IgD-negative memory B cell (primary cell): Measurements from ENCODE around the gene SKIL. TPM values are rescaled to one million over a fixed set of nuclear protein-coding genes. Genes with fewer than 3 reads are reported as not detected.

Source experiments
- H3K27ac Mint-ChIP-seq, 3 donors: one replicate each; pipeline ENCODE4 v1.8.0; 2020 to 2022; ENCODE audit warnings: mild to moderate bottlenecking in 3 of 3, mixed read lengths in 3 of 3, moderate library complexity in 1 of 3
- H3K27me3 Mint-ChIP-seq: one replicate; pipeline ENCODE4 v1.8.0; 2021; ENCODE audit warnings: mixed read lengths
- H3K36me3 Mint-ChIP-seq: one replicate; pipeline ENCODE4 v1.8.0; 2020; ENCODE audit warnings: mild to moderate bottlenecking, mixed read lengths
- H3K4me1 Mint-ChIP-seq, 3 donors: one replicate each; pipeline ENCODE4 v1.8.0; 2020 to 2022; ENCODE audit warnings: mixed read lengths in 3 of 3, mild to moderate bottlenecking in 1 of 3
- H3K4me3 Mint-ChIP-seq, 4 donors: one replicate each; pipeline ENCODE4 v1.8.0; 2020 to 2022; ENCODE audit warnings: mild to moderate bottlenecking in 4 of 4, mixed read lengths in 4 of 4, moderate library complexity in 3 of 4
- H3K9me3 Mint-ChIP-seq, 3 donors: one replicate each; pipeline ENCODE4 v1.8.0; 2020 to 2021; ENCODE audit warnings: mixed read lengths in 3 of 3, mild to moderate bottlenecking in 1 of 3
- polyA plus RNA-seq: library from polyadenylated mRNA; unstranded; fragments of 300-500 nt; fragmentation: Illumina TruSeq; gene quantifications from one replicate; pipeline ENCODE4 v1.2.3, GENCODE V29; 2021

SKIL gene
- polyA plus RNA-seq, 1 donor from 2014 or later = 10.0 TPM

DNA sequence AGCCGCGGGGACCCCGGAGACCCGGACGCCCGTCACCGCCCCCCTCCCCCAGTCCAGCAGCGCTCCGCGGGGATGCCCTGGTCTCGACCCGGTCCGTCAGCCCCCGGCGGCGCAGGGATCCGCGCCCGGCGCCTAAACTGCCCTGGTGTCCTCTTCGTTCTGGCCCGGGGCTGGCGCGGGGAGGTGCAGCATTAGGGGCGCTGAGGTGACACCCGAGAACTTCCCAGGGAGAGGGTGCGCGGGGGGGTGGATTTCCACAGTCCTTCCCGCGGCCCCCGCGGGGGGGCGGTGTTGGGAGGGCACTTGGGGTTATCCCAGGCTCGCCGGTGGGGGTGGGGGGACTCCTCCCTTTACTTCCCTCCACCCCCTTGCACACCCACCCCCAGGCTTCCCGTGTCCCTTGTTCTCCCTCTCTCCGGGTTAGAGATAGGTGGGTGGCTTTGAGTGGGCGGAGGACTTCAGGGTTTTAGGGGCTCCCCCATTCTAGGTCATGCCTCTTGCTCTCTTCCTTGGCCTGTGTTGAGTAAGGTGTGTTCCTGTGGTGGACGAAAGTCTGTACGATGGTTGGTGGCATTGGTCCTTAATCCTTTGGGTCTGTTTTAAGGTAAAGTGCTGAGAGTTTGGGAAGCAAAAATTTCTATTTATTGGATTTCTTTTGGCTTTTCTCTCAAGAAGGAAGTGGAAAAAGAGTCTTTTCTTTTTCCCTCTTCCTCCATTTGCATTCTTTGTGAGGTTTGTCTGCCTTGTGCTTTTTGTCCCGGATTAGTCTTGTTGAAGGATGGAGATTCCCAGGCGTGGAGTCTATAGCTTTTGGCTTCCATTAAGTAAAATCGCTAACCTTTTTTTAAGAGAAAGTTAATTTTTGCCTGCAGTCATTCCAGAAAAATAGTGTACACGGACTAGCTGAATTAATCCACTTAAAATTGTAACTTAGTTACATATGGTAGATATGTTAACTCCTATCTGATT lies 811 bp downstream of the SKIL start:
- peak overlapping the region; percentile 89 to 98 (median 95) for H3K27ac Mint-ChIP-seq
- H3K4me1 Mint-ChIP-seq = peaks cover 41 to 63% (median 61%) of the 10 kb centered on the region in 3 donors
- peaks cover 2% of the 10 kb centered on the region for H3K27me3 Mint-ChIP-seq
- H3K36me3 Mint-ChIP-seq = no peaks in the 10 kb centered on the region
- peak overlapping the region; percentile 82 to 98 (median 93) for H3K4me3 Mint-ChIP-seq
- no peaks in the 10 kb centered on the region for H3K9me3 Mint-ChIP-seq

DNA sequence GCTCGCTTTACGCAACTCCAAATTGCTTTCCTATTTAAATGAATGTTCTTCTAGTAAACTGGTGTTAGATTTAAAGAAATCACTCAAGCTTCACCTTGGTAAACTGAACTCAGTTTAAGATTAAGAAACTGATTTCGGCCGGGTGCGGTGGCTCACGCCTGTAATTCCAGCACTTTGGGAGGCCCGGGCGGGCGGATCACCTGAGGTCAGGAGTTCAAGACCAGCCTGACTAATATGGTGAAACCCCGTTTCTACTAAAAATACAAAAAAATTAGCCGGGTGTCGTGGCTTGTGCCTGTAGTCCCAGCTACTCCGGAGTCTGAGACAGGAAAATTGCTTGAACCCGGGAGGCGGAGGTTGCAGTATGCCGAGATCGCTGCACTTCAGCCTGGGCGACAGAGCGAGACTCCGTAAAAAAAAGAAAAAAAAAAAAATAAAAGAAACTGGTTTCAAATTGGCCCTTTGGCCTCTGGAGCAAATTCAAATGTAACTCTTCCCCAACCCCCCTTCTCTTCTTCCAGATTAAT lies 1.7 kb downstream of the SKIL start:
- no peaks in the 10 kb centered on the region for H3K9me3 Mint-ChIP-seq
- peaks cover 5% of the 10 kb centered on the region for H3K36me3 Mint-ChIP-seq
- peak overlapping the region; percentile 82 to 98 (median 93) for H3K4me3 Mint-ChIP-seq
- H3K27ac Mint-ChIP-seq = peak overlapping the region; percentile 89 to 98 (median 95)
- peaks cover 39 to 63% (median 59%) of the 10 kb centered on the region in 3 donors for H3K4me1 Mint-ChIP-seq
- H3K27me3 Mint-ChIP-seq = peaks cover 2% of the 10 kb centered on the region

DNA sequence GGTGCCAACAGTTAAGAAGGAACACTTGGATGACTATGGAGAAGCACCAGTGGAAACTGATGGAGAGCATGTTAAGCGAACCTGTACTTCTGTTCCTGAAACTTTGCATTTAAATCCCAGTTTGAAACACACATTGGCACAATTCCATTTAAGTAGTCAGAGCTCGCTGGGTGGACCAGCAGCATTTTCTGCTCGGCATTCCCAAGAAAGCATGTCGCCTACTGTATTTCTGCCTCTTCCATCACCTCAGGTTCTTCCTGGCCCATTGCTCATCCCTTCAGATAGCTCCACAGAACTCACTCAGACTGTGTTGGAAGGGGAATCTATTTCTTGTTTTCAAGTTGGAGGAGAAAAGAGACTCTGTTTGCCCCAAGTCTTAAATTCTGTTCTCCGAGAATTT lies 3.0 kb downstream of the SKIL start:
- H3K27me3 Mint-ChIP-seq = peaks cover 2% of the 10 kb centered on the region
- H3K36me3 Mint-ChIP-seq = peaks cover 8% of the 10 kb centered on the region
- H3K9me3 Mint-ChIP-seq = no peaks in the 10 kb centered on the region
- peak overlapping the region; percentile 44 to 82 (median 60) for H3K4me3 Mint-ChIP-seq
- peaks cover 42 to 61% (median 57%) of the 10 kb centered on the region in 3 donors for H3K4me1 Mint-ChIP-seq
- H3K27ac Mint-ChIP-seq = peak overlapping the region in 2 of 3 donors; percentile 80 to 89

DNA sequence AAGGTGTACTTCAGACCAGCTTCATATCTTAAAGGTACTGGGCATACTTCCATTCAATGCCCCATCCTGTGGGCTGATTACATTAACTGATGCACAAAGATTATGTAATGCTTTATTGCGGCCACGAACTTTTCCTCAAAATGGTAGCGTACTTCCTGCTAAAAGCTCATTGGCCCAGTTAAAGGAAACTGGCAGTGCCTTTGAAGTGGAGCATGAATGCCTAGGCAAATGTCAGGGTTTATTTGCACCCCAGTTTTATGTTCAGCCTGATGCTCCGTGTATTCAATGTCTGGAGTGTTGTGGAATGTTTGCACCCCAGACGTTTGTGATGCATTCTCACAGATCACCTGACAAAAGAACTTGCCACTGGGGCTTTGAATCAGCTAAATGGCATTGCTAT lies 3.4 kb downstream of the SKIL start:
- peak overlapping the region; percentile 54 to 89 (median 80) for H3K27ac Mint-ChIP-seq
- H3K9me3 Mint-ChIP-seq = no peaks in the 10 kb centered on the region
- H3K36me3 Mint-ChIP-seq = peaks cover 8% of the 10 kb centered on the region
- peak overlapping the region in 3 of 4 donors; percentile 44 to 82 (median 78) for H3K4me3 Mint-ChIP-seq
- H3K4me1 Mint-ChIP-seq = peaks cover 38 to 56% (median 54%) of the 10 kb centered on the region in 3 donors
- peaks cover 2% of the 10 kb centered on the region for H3K27me3 Mint-ChIP-seq

DNA sequence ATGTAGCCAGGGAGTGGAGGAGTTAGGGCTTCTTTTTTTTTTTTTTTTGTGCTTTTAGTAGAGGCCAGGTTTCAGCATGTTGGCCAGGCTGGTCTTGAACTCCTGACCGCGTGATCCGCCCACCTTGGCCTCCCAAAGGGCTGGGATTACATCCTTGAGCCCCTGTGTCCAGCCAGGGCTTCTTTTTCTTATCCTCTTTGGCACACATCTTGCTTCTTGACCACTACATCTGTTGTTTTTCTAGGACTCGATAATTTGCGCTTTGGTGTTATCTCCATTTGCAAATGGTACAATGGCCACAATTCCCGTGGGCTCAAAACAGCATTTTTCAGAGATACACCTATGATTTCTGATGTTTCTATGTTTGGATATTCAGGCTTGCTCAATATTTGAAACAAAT lies 4.2 kb downstream of the SKIL start:
- peaks cover 38 to 52% (median 50%) of the 10 kb centered on the region in 3 donors for H3K4me1 Mint-ChIP-seq
- H3K36me3 Mint-ChIP-seq = peaks cover 8% of the 10 kb centered on the region

DNA sequence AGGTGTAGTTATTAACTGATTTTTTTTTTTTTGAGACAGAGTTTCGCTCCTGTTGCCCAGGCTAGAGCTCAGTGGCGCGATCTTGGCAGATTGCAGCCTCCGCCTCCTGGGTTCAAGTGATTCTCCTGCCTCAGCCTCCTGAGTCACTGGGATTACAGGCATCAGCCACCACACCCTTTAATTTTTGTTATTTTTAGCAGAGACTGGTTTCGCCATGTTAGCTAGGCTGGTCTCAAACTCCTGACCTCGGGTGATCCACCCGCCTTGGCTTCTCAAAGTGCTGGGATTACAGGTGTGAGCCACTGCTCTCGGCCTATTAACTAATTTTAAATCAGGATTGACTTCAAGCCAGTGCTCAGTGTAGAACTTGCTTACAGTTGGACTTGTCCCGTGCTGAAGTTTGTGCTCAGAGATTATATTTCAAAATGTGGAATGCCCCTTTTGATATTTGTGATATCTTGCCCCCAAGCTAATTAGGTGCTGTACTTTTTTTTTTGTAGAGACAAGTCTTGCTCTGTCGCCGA lies 6.0 kb downstream of the SKIL start:
- H3K27ac Mint-ChIP-seq = peak overlapping the region in 2 of 3 donors; percentile 57 to 89
- no peaks in the 10 kb centered on the region for H3K27me3 Mint-ChIP-seq
- peaks cover 45 to 54% (median 53%) of the 10 kb centered on the region in 3 donors for H3K4me1 Mint-ChIP-seq

More for the DNA sequence above, 4.2 kb downstream of the SKIL start:
- peak overlapping the region; percentile 35 to 82 (median 67) for H3K4me3 Mint-ChIP-seq
- H3K9me3 Mint-ChIP-seq = no peaks in the 10 kb centered on the region
- H3K27ac Mint-ChIP-seq = peak overlapping the region in 2 of 3 donors; percentile 80 to 89
- H3K27me3 Mint-ChIP-seq = peaks cover 2% of the 10 kb centered on the region

DNA sequence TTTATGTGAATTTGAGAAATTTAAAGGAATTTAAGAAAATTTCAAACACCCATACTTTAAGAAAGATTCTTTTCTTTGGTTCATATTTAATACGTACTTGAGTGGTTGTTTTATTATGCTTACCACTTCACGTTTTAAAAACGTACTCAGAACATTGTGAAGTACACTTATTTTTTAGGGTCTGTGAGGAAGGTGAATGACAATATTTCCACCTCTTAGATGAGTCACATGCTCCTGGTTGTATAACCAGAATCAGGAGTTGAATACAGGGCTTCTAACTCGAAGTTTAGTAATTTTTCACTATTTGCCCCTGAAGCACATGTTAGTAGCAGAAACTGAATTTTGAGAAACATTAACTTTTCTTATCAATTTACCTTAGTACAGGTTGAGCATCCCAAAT lies 7.5 kb downstream of the SKIL start:
- peak overlapping the region; percentile 3 to 82 (median 80) for H3K4me3 Mint-ChIP-seq
- peaks cover 39 to 54% (median 46%) of the 10 kb centered on the region in 3 donors for H3K4me1 Mint-ChIP-seq
- H3K27me3 Mint-ChIP-seq = no peaks in the 10 kb centered on the region
- H3K36me3 Mint-ChIP-seq = peaks cover 8% of the 10 kb centered on the region
- H3K27ac Mint-ChIP-seq = peak overlapping the region in 2 of 3 donors; percentile 47 to 89
- no peaks in the 10 kb centered on the region for H3K9me3 Mint-ChIP-seq

More for the DNA sequence above, 6.0 kb downstream of the SKIL start:
- no peaks in the 10 kb centered on the region for H3K9me3 Mint-ChIP-seq
- H3K36me3 Mint-ChIP-seq = peaks cover 8% of the 10 kb centered on the region
- H3K4me3 Mint-ChIP-seq = peak overlapping the region; percentile 52 to 86 (median 80)

DNA sequence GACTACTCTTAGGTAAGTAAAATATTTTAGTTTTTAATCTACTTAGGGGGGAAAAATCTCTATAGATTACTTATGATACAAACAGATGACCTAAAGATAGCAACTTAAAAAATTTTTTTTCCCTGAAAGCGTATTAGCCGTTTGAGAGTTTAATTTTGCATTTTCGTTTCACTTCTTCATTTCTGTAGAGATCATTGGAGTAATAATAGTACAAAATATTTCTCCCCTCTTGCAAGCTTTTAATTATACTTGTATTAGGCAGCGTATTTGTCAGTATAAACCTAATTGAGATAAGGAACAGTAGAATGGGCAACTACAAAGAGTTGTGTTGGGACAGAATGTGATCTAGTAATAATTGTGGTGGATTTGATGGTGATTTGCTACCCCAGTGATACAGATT lies 10.3 kb downstream of the SKIL start:
- Mint-ChIP-seq H3K27ac (peak overlapping the region; percentile 41 to 85 (median 70)), H3K4me1 (peaks cover 50 to 57% (median 52%) of the 10 kb centered on the region in 3 donors), H3K9me3 (no peaks in the 10 kb centered on the region), H3K4me3 (peak overlapping the region; percentile 50 to 82 (median 70)), H3K27me3 (no peaks in the 10 kb centered on the region), H3K36me3 (peaks cover 11% of the 10 kb centered on the region)

DNA sequence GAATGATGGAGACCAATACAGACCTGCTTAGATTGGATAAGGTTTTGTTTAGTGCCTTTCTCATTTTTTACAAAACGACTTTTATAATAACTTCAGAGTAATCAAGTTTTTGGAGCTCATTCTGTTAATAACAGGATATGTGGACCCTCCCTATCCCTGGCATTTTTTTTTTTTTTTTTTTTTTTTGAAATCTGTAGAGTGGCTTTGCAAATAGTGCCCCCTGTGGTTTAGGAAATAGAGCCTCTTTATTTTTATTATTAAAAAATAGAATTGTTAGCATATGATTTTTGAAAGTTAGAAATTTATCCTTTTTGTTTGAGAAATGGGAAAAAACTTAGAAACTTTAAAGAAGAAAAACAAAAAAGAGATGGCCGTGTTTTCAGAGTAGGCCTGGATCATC lies 11.4 kb downstream of the SKIL start:
- H3K4me1 Mint-ChIP-seq = peaks cover 46 to 50% (median 48%) of the 10 kb centered on the region in 3 donors
- peak overlapping the region in 1 of 3 donors; percentile 16 for H3K27ac Mint-ChIP-seq

DNA sequence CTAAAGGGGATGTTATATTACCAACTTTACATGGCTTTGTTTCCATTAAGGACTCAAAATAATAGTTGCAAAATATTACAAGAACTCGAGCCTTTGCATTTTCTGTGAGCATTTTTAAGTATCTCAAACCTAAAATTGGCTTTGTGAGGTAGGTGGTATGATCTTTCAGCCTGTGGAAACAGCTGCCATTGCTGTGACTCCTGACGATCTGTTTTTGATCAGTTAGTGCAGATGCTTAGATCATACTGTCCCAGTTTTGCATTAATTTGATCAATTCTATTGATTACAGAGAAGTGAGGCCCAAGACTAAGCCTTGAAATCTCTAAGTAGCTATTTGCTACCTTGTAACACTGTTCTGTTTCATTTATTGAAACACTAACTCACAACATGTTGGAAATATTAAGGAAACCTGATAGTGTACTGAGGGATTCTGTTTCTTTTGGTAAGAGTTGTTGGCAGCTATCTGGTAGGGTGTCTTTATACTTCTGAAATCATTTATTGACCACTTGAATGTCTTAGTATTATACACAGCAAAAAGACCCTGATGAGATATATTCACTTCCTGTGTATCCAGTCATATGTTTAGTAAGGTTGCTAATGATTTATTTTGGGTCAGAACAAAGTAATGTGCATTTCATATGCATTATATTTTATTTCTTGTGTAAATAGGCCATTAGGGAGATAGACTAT lies 14.8 kb downstream of the SKIL start:
- H3K36me3 Mint-ChIP-seq = peaks cover 3% of the 10 kb centered on the region
- peak overlapping the region in 2 of 4 donors; percentile 47 to 68 for H3K4me3 Mint-ChIP-seq
- no peaks in the 10 kb centered on the region for H3K27me3 Mint-ChIP-seq
- no peaks in the 10 kb centered on the region for H3K9me3 Mint-ChIP-seq
- H3K4me1 Mint-ChIP-seq = peaks cover 42 to 51% (median 50%) of the 10 kb centered on the region in 3 donors
- H3K27ac Mint-ChIP-seq = peak overlapping the region in 2 of 3 donors; percentile 19 to 42

More for the DNA sequence above, 11.4 kb downstream of the SKIL start:
- peaks cover 8% of the 10 kb centered on the region for H3K36me3 Mint-ChIP-seq
- peak overlapping the region in 3 of 4 donors; percentile 18 to 57 (median 43) for H3K4me3 Mint-ChIP-seq
- H3K9me3 Mint-ChIP-seq = no peaks in the 10 kb centered on the region
- no peaks in the 10 kb centered on the region for H3K27me3 Mint-ChIP-seq

DNA sequence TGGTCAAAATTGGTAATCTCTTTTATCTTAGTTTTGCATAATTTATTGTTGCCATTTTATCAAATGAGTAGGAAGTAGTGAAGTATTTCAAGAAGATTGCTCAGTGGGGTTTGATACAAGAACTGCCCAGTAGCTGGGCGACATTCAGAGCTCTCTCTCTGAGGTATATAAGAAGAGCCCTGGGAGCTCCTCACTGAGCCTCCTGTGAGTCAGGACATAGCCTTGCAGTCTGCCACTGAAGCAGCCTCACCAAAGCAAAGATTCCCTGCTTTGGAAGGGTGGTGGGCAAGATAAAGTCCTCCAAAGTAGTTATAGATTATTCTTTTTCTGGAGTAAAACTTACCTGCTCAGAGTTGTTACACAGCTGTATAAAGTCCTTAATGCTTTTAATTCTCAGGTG lies 26.1 kb downstream of the SKIL start:
- peaks cover 3 to 18% (median 4%) of the 10 kb centered on the region in 3 donors for H3K4me1 Mint-ChIP-seq
- no peaks in the 10 kb centered on the region for H3K27me3 Mint-ChIP-seq
- H3K9me3 Mint-ChIP-seq = peaks cover 0 to 4% (median 0%) of the 10 kb centered on the region in 3 donors
- peak overlapping the region in 2 of 3 donors; percentile 68 to 69 for H3K27ac Mint-ChIP-seq
- H3K36me3 Mint-ChIP-seq = peaks cover 11% of the 10 kb centered on the region
- no peak overlapping the region for H3K4me3 Mint-ChIP-seq

DNA sequence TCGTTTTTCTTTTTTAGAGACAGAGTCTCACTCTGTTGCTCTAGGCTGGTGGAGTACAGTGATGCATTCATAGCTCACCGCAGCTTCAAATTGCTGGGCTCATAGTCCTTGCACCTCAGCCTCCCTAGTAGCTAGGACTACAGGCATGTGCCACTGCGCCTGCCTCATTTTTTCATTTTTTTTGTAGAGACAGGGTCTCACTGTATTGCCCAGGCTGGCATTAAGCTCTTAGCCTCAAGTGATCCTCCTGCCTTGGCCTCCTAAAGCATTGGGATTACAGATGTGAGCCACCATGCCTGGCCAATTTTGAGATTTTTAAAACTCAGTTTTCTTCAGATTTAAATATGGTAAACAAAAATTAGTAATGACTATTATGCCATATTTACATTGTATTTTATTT lies 29.0 kb downstream of the SKIL start:
- no peaks in the 10 kb centered on the region for H3K27me3 Mint-ChIP-seq
- peaks cover 0 to 4% (median 0%) of the 10 kb centered on the region in 3 donors for H3K9me3 Mint-ChIP-seq
- H3K4me3 Mint-ChIP-seq = no peak overlapping the region
- H3K27ac Mint-ChIP-seq = no peak overlapping the region
- peaks cover 3 to 17% (median 6%) of the 10 kb centered on the region in 3 donors for H3K4me1 Mint-ChIP-seq
- H3K36me3 Mint-ChIP-seq = peaks cover 11% of the 10 kb centered on the region

DNA sequence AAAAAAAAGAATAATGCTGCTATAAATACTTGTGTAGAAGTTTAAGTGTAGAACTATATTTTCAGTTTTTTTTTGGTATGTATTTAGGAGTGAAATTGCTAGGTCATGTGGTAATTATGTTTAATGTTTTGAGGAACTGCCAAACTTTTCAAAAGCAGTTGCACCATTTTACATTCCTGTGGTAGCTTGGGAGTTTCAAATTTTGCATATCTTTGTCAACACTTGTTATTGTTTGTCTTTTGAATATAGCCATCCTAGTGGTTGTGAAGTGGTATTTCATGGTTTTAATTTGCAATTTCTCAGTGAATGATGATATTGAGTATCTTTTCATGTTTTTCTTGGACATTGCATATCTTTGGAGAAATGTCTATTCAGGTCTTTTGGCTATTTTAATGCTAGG lies 30.4 kb downstream of the SKIL start:
- no peaks in the 10 kb centered on the region for H3K27me3 Mint-ChIP-seq
- peaks cover 0 to 4% (median 0%) of the 10 kb centered on the region in 3 donors for H3K9me3 Mint-ChIP-seq
- peak overlapping the region in 1 of 4 donors; percentile 22 for H3K4me3 Mint-ChIP-seq
- H3K27ac Mint-ChIP-seq = peak overlapping the region in 1 of 3 donors; percentile 5
- H3K4me1 Mint-ChIP-seq = peaks cover 5 to 22% (median 14%) of the 10 kb centered on the region in 3 donors
- peaks cover 16% of the 10 kb centered on the region for H3K36me3 Mint-ChIP-seq

DNA sequence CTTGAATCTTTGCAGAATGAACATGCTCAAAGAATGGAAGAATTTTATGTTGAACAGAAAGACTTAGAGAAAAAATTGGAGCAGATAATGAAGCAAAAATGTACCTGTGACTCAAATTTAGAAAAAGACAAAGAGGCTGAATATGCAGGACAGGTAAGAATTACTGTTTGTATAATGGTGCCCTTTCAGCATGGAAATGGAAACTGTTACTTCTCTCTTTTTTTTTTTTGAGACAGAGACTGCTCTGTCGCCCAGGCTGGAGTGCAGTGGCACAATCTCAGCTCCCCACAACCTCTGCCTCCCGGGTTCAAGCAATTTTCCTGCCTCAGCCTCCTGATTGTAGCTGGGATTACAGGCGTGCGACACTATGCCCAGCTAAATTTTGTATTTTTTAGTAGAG lies 33.6 kb downstream of the SKIL start:
- Mint-ChIP-seq H3K4me3 (no peak overlapping the region), H3K27me3 (no peaks in the 10 kb centered on the region), H3K4me1 (peaks cover 5 to 14% (median 12%) of the 10 kb centered on the region in 3 donors), H3K36me3 (peaks cover 13% of the 10 kb centered on the region), H3K9me3 (peaks cover 0 to 4% (median 0%) of the 10 kb centered on the region in 3 donors), H3K27ac (peak overlapping the region in 2 of 3 donors; percentile 9 to 52)
